Astrocyte (in vitro differentiated cells and primary cell): ENCODE results near the gene ACAT2. TPM values are rescaled to one million over a fixed set of nuclear protein-coding genes. Genes with fewer than 3 reads are reported as not detected.

Experiments used
- DNase-seq: peaks from one replicate; pipeline ENCODE4 v3.0.0-alpha.2; 2010; ENCODE audit warnings: low read depth
- FAIRE-seq: peaks from 2 replicates; lab custom pipeline; 2011; peaks lifted over from hg19 to GRCh38; lab: Jason Lieb, UNC
- H2AFZ ChIP-seq: 2 replicates; pipeline ENCODE4 v1.6.0; 2012; ENCODE audit warnings: low read depth, low read length, inconsistent platforms
- H3K27ac ChIP-seq: 2 replicates; pipeline ENCODE4 v1.5.1; 2011; ENCODE audit warnings: low read depth, low read length, inconsistent platforms
- H3K27me3 ChIP-seq: 2 replicates; pipeline ENCODE4 v1.6.0; 2011; ENCODE audit warnings: low read length, inconsistent platforms; ENCODE audit not compliant: insufficient read depth
- H3K36me3 ChIP-seq: 2 replicates; pipeline ENCODE4 v1.5.1; 2011; ENCODE audit warnings: low read length, inconsistent platforms; ENCODE audit not compliant: insufficient read depth
- H3K4me1 ChIP-seq: 2 replicates; pipeline ENCODE4 v1.5.1; 2011; ENCODE audit warnings: low read length, inconsistent platforms; ENCODE audit not compliant: insufficient read depth
- H3K4me2 ChIP-seq: 2 replicates; pipeline ENCODE4 v1.6.0; 2012; ENCODE audit warnings: low read length, inconsistent platforms
- H3K4me3 ChIP-seq: 2 replicates; pipeline ENCODE4 v1.5.1; 2011; ENCODE audit warnings: low read depth, mild to moderate bottlenecking, low read length, inconsistent platforms; ENCODE audit not compliant: insufficient read depth
- H3K79me2 ChIP-seq: 2 replicates; pipeline ENCODE4 v1.6.0; 2012; ENCODE audit warnings: mild to moderate bottlenecking, low read length, inconsistent platforms; ENCODE audit not compliant: insufficient read depth
- H3K9ac ChIP-seq: 2 replicates; pipeline ENCODE4 v1.6.0; 2012; ENCODE audit warnings: mild to moderate bottlenecking, low read length, inconsistent platforms
- H3K9me3 ChIP-seq: 2 replicates; pipeline ENCODE4 v1.5.1; 2012; ENCODE audit warnings: low read depth, mild to moderate bottlenecking, low read length, inconsistent platforms; ENCODE audit not compliant: insufficient read depth
- H4K20me1 ChIP-seq: 2 replicates; pipeline ENCODE4 v1.6.0; 2012; ENCODE audit warnings: low read length, inconsistent platforms; ENCODE audit not compliant: insufficient read depth
- H3K27ac Mint-ChIP-seq: one replicate; pipeline ENCODE4 v1.8.0; 2021; ENCODE audit warnings: mild to moderate bottlenecking, mixed read lengths; ENCODE audit not compliant: unreplicated experiment
- H3K27me3 Mint-ChIP-seq: one replicate; pipeline ENCODE4 v1.8.0; 2021; ENCODE audit warnings: low read depth, mixed read lengths; ENCODE audit not compliant: unreplicated experiment
- H3K36me3 Mint-ChIP-seq: one replicate; pipeline ENCODE4 v1.8.0; 2021; ENCODE audit warnings: low read depth, mixed read lengths; ENCODE audit not compliant: unreplicated experiment
- H3K4me1 Mint-ChIP-seq: one replicate; pipeline ENCODE4 v1.8.0; 2021; ENCODE audit warnings: low read depth, mixed read lengths; ENCODE audit not compliant: unreplicated experiment
- H3K4me3 Mint-ChIP-seq: one replicate; pipeline ENCODE4 v1.8.0; 2021; ENCODE audit warnings: mild to moderate bottlenecking, moderate library complexity, mixed read lengths; ENCODE audit not compliant: unreplicated experiment
- H3K9me3 Mint-ChIP-seq: one replicate; pipeline ENCODE4 v1.8.0; 2021; ENCODE audit warnings: mild to moderate bottlenecking, mixed read lengths; ENCODE audit not compliant: unreplicated experiment
- EZH2 ChIP-seq: IDR thresholded peaks from 2 replicates; pipeline ENCODE4 v1.6.1; 2012; ENCODE audit warnings: mild to moderate bottlenecking, low read length, inconsistent platforms; ENCODE audit not compliant: insufficient read depth
- total RNA-seq: library from RNA; stranded (reverse); gene quantifications from 2 replicates; pipeline ENCODE4 v1.2.1, GENCODE V29; 2021
- TF ChIP-seq, protein P1 (sequence below): IDR thresholded peaks from 2 replicates; pipeline ENCODE4 v1.5.1; 2011; ENCODE audit warnings: low read depth, mild to moderate bottlenecking, inconsistent platforms, low read length, moderate library complexity; ENCODE audit not compliant: insufficient read depth

The ACAT2 gene
- total RNA-seq, 1 donor from 2014 or later = 96.7 TPM

DNA sequence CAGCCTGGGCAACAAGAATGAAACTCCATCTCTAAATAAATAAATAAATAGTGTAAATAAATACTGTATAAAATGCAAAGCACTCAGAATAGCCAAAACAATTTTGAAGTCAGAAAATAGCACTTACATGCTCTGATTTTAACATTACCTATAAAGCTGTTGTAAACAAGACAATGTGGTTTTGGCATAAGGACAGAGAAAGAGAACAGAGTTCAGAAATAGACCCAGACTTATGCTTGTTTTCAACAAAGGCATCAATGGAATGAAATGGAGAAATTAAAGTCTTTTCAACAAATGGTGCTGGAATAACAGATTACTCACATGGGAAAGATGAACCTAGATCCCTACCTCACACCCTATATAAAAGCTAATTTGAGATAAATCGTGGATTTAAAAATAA is 10.4 kb downstream of the ACAT2 start:
- H3K9me3 ChIP-seq = no peaks in the 10 kb centered on the region
- H3K36me3 Mint-ChIP-seq = peaks cover 32% of the 10 kb centered on the region
- no peaks in the 10 kb centered on the region for H3K4me1 ChIP-seq
- FAIRE-seq = no peak
- no peak overlapping the region for H2AFZ ChIP-seq
- H4K20me1 ChIP-seq = peaks cover 4% of the 10 kb centered on the region
- H3K36me3 ChIP-seq = peaks cover 53% of the 10 kb centered on the region
- H3K79me2 ChIP-seq = no peaks in the 10 kb centered on the region
- no peak for DNase-seq
- no peaks in the 10 kb centered on the region for H3K27me3 ChIP-seq
- H3K9ac ChIP-seq = no peak overlapping the region
- peaks cover 4% of the 10 kb centered on the region for H3K4me1 Mint-ChIP-seq
- H3K9me3 Mint-ChIP-seq = peaks cover 3% of the 10 kb centered on the region
- H3K27me3 Mint-ChIP-seq = no peaks in the 10 kb centered on the region
- H3K4me2 ChIP-seq = no peak overlapping the region
- H3K27ac ChIP-seq = no peak overlapping the region
- no peak overlapping the region for H3K4me3 Mint-ChIP-seq
- TF ChIP-seq, protein P1, sequence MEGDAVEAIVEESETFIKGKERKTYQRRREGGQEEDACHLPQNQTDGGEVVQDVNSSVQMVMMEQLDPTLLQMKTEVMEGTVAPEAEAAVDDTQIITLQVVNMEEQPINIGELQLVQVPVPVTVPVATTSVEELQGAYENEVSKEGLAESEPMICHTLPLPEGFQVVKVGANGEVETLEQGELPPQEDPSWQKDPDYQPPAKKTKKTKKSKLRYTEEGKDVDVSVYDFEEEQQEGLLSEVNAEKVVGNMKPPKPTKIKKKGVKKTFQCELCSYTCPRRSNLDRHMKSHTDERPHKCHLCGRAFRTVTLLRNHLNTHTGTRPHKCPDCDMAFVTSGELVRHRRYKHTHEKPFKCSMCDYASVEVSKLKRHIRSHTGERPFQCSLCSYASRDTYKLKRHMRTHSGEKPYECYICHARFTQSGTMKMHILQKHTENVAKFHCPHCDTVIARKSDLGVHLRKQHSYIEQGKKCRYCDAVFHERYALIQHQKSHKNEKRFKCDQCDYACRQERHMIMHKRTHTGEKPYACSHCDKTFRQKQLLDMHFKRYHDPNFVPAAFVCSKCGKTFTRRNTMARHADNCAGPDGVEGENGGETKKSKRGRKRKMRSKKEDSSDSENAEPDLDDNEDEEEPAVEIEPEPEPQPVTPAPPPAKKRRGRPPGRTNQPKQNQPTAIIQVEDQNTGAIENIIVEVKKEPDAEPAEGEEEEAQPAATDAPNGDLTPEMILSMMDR = no peak
- no peak for TF ChIP-seq EZH2
- H3K4me3 ChIP-seq = no peak overlapping the region
- H3K27ac Mint-ChIP-seq = no peak overlapping the region

DNA sequence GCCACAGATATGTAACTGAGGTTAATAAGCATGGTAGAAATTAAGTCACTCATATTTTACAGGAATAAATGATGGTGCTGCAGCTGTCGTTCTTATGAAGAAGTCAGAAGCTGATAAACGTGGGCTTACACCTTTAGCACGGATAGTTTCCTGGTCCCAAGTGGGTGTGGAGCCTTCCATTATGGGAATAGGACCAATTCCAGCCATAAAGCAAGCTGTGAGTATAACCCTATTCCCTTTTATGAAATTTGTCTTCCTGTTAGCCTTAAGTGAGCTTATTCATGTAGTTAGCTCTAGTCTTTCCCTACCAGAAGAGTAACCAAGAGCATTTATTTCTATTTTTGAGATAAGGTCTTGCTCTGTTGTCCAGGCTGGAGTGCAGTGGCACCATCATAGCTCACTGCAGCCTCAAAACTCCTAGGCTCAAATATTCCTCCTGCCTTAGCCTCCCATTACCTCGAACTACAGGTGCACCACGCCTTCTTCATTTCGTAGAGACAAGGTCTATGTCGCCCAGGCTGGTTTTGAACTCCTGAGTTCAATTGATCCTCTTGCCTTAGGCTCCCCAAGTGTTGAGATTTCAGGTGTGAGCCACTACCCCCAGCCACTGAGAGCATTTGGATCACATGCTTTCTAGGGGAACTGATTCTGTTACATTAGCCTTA is 15.5 kb downstream of the ACAT2 start:
- no peak overlapping the region for H3K27ac ChIP-seq
- Mint-ChIP-seq H3K27me3 (no peaks in the 10 kb centered on the region), H3K9me3 (peaks cover 2% of the 10 kb centered on the region), H3K4me1 (peaks cover 7% of the 10 kb centered on the region), H3K4me3 (no peak overlapping the region), H3K36me3 (peaks cover 20% of the 10 kb centered on the region), H3K27ac (no peak overlapping the region)
- FAIRE-seq (no peak), DNase-seq (no peak)
- H3K9ac ChIP-seq = no peak overlapping the region
- peaks cover 47% of the 10 kb centered on the region for H4K20me1 ChIP-seq
- no peak for TF ChIP-seq EZH2
- TF ChIP-seq, protein P1 = no peak
- peaks cover 67% of the 10 kb centered on the region for H3K36me3 ChIP-seq
- H3K4me3 ChIP-seq = no peak overlapping the region
- H3K9me3 ChIP-seq = no peaks in the 10 kb centered on the region
- H3K79me2 ChIP-seq = peaks cover 17% of the 10 kb centered on the region
- H2AFZ ChIP-seq = no peak overlapping the region
- H3K27me3 ChIP-seq = no peaks in the 10 kb centered on the region
- H3K4me2 ChIP-seq = no peak overlapping the region
- H3K4me1 ChIP-seq = no peaks in the 10 kb centered on the region

DNA sequence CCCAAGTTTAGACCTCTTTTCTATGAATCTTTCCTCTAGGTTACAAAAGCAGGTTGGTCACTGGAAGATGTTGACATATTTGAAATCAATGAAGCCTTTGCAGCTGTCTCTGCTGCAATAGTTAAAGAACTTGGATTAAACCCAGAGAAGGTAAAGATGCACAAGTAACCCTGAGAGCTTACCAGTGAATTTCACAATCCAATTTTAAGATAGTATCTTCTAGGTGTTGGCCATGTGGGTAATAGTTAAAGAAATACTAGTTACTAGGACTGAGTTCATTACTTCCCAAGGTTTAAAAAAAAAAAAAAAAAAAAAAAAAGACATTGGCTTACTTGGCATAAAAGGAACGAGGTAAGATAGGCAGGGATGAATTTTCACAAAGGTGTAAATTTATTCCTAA is 16.3 kb downstream of the ACAT2 start:
- Mint-ChIP-seq H3K27me3 (no peaks in the 10 kb centered on the region), H3K36me3 (peaks cover 20% of the 10 kb centered on the region), H3K9me3 (peaks cover 2% of the 10 kb centered on the region), H3K4me3 (no peak overlapping the region), H3K4me1 (peaks cover 10% of the 10 kb centered on the region), H3K27ac (no peak overlapping the region)
- no peak for DNase-seq
- no peaks in the 10 kb centered on the region for H3K4me1 ChIP-seq
- H3K9ac ChIP-seq = no peak overlapping the region
- H3K27ac ChIP-seq = no peak overlapping the region
- peaks cover 24% of the 10 kb centered on the region for H3K79me2 ChIP-seq
- no peak overlapping the region for H3K4me3 ChIP-seq
- no peak overlapping the region for H3K4me2 ChIP-seq
- H3K27me3 ChIP-seq = no peaks in the 10 kb centered on the region
- no peak overlapping the region for H2AFZ ChIP-seq
- no peak for FAIRE-seq
- no peaks in the 10 kb centered on the region for H3K9me3 ChIP-seq
- TF ChIP-seq, protein P1 = no peak
- TF ChIP-seq EZH2 = no peak
- peaks cover 55% of the 10 kb centered on the region for H4K20me1 ChIP-seq
- peaks cover 70% of the 10 kb centered on the region for H3K36me3 ChIP-seq
